ENCODE data around the gene MAN1A2.
"Not testable (repeated sequence)": the region's sequence is repeated elsewhere in the genome, so short reads cannot be mapped to it uniquely, and the experiment has no call there.

The MAN1A2 gene

DNA sequence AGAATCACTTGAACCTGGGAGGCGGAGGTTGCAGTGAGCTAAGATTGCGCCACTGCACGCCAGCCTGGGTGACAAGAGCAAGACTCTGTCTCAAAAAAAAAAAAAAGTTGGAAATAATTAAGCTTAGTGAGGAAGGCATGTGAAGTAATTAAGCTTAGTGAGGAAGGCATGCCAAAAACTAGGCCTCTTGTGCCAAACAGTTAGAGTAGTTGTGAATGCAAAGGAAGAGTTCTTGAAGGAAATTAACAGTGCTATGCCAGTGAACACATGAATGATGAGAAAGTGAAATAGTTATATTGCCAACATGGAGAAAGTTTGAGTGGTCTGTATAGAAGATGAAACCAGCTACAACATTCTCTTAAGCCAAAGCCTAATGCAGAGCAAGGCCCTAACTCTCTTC, 85.0 kb downstream of the MAN1A2 start:
- no peak for DNase-seq (ENCODE audit: low spot score)
- TF ChIP-seq CTCF (IDR thresholded peaks at IDR 0.05; ENCODE audit: borderline replicate concordance, control extremely low read depth, extremely low read depth, insufficient read depth, missing control alignments): no peak
- in situ Hi-C loops (cut with MboI; ENCODE audit: low sequenced_read_pairs, unreplicated experiment): no loop called here

DNA sequence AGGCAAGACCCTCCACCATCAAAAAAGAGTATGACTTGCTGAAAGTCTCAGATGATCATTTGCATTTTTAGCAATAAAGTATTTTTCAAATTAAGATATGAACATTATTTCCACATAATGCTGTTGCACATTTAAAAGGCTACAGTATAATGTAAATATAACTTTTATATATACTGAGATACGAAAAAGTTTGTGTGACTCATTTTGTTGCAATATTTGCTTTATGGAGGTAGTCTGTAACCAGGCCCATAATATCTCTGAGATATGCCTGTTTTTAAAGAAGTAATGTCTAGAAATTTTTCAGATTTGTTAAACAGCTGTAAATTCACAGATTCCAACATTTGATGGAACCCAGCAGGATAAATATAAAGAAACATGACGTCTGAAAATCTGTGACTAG, 86.7 kb downstream of the MAN1A2 start:
- in situ Hi-C loops (cut with MboI; ENCODE audit: low sequenced_read_pairs, unreplicated experiment): no loop called here
- DNase-seq (ENCODE audit: low spot score): no peak
- no peak for TF ChIP-seq CTCF (IDR thresholded peaks at IDR 0.05; ENCODE audit: borderline replicate concordance, control extremely low read depth, extremely low read depth, insufficient read depth, missing control alignments)

GRCh38 chr1:117458410-117458809, 91.2 kb downstream of the MAN1A2 start:
- in situ Hi-C loops (cut with MboI; ENCODE audit: low sequenced_read_pairs, unreplicated experiment); DNase-seq (ENCODE audit: low spot score): not testable (repeated sequence)

- in situ Hi-C loops (cut with MboI; ENCODE audit: low sequenced_read_pairs, unreplicated experiment): no loop called here
- DNase-seq (ENCODE audit: low spot score): no peak
- no peak for TF ChIP-seq CTCF (IDR thresholded peaks at IDR 0.05; ENCODE audit: borderline replicate concordance, control extremely low read depth, extremely low read depth, insufficient read depth, missing control alignments)
Measured at GRCh38 chr1:117466761-117467160, 99.5 kb downstream of the MAN1A2 start.

DNA sequence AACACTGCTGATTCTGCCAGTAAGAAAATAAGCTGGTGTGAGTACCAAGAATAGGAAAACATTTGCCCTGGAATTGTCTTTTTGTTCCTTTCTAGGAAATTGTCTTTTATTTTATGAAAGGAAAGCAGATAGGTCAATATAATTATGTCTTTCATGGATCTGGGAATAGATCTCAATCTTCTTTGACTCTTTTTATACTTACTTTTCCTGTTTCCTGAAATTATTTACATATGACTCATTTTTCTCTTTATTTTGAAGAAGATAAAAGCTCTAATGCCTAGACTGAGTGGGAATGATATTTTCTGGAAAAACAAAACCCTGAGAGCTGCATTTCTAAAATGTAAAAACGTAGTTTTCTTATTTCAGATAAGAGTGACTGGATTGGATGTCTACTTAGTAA, 100.1 kb downstream of the MAN1A2 start:
- DNase-seq (ENCODE audit: low spot score): no peak
- in situ Hi-C loops (cut with MboI; ENCODE audit: low sequenced_read_pairs, unreplicated experiment): no loop called here
- TF ChIP-seq CTCF (IDR thresholded peaks at IDR 0.05; ENCODE audit: borderline replicate concordance, control extremely low read depth, extremely low read depth, insufficient read depth, missing control alignments): no peak

- in situ Hi-C loops (cut with MboI; ENCODE audit: low sequenced_read_pairs, unreplicated experiment): no loop called here
Measured at GRCh38 chr1:117473063-117473462, 105.8 kb downstream of the MAN1A2 start.

GRCh38 chr1:117475495-117475894, 108.2 kb downstream of the MAN1A2 start:
- in situ Hi-C loops (cut with MboI; ENCODE audit: low sequenced_read_pairs, unreplicated experiment); DNase-seq (ENCODE audit: low spot score): not testable (repeated sequence)

More at GRCh38 chr1:117473063-117473462, 105.8 kb downstream of the MAN1A2 start:
- no peak for TF ChIP-seq CTCF (IDR thresholded peaks at IDR 0.05; ENCODE audit: borderline replicate concordance, control extremely low read depth, extremely low read depth, insufficient read depth, missing control alignments)
- DNase-seq (ENCODE audit: low spot score): no peak

- in situ Hi-C loops (cut with MboI; ENCODE audit: low sequenced_read_pairs, unreplicated experiment): no loop called here
- TF ChIP-seq CTCF (IDR thresholded peaks at IDR 0.05; ENCODE audit: borderline replicate concordance, control extremely low read depth, extremely low read depth, insufficient read depth, missing control alignments): no peak
- DNase-seq (ENCODE audit: low spot score): no peak
Measured at GRCh38 chr1:117479086-117479485, 111.8 kb downstream of the MAN1A2 start.
